PC-3 (cell line): Measurements from ENCODE around the gene RASA2. TPM values are rescaled to one million over a fixed set of nuclear protein-coding genes. Genes with fewer than 3 reads are reported as not detected.

ENCODE experiments used
- ATAC-seq: fragments of 200-7000 bp; cut with Tn5 transposase; 2 replicates; pipeline ENCODE4 v1.9.1; 2020; ENCODE audit warnings: mild to moderate bottlenecking, moderate library complexity
- BruUV-seq: library from RNA; stranded (reverse); fragments of 400-500 nt; replicated peaks from 2 replicates; lab custom pipeline; 2021; lab: Mats Ljungman, UMichigan
- CTCF ChIA-PET: fragments of 300-600 bp; sonication (Branson Sonifier 250); formaldehyde crosslinking; loops from one replicate; lab custom pipeline; 2022; ENCODE audit warnings: antibody characterized with exemption; lab: Charles Lee
- POLR2A ChIA-PET: fragments of 300-600 bp; sonication (Branson Sonifier 250); formaldehyde crosslinking; loops from one replicate; lab custom pipeline; 2022; ENCODE audit warnings: antibody characterized with exemption; ENCODE audit not compliant: unreplicated experiment; lab: Charles Lee
- DNase-seq: peaks from one replicate; pipeline ENCODE4 v3.0.0-alpha.2; 2015
- H2AFZ ChIP-seq: fragments of 300-600 bp; sonication (generic); 2 replicates; pipeline ENCODE4 v1.6.0; 2016; ENCODE audit warnings: antibody characterized with exemption, low read length
- H3F3A ChIP-seq: fragments of 300-600 bp; sonication (generic); one replicate; pipeline ENCODE4 v1.6.0; 2017; ENCODE audit warnings: antibody characterized with exemption, low read length, control low read depth, mild to moderate bottlenecking; ENCODE audit not compliant: unreplicated experiment
- H3K27ac ChIP-seq: fragments of 300-600 bp; sonication (generic); 2 replicates; pipeline ENCODE4 v1.5.1; 2016; ENCODE audit warnings: mild to moderate bottlenecking, low read length
- H3K27me3 ChIP-seq: fragments of 300-600 bp; sonication (generic); 2 replicates; pipeline ENCODE4 v1.6.1; 2016; ENCODE audit warnings: low read length, mixed read lengths
- H3K36me3 ChIP-seq: fragments of 300-600 bp; sonication (generic); 2 replicates; pipeline ENCODE4 v1.6.1; 2016; ENCODE audit warnings: low read depth, mixed run types, low read length, mixed read lengths
- H3K4me1 ChIP-seq: fragments of 300-600 bp; sonication (generic); 2 replicates; pipeline ENCODE4 v1.5.1; 2016; ENCODE audit warnings: low read length; ENCODE audit not compliant: insufficient read depth
- H3K4me2 ChIP-seq: fragments of 300-600 bp; sonication (generic); 2 replicates; pipeline ENCODE4 v1.6.0; 2016; ENCODE audit warnings: low read length
- H3K4me3 ChIP-seq: fragments of 300-600 bp; sonication (generic); 2 replicates; pipeline ENCODE4 v1.5.1; 2016; ENCODE audit warnings: mild to moderate bottlenecking, low read length, mixed read lengths
- H3K79me2 ChIP-seq: fragments of 300-600 bp; sonication (generic); 2 replicates; pipeline ENCODE4 v1.6.1; 2017; ENCODE audit warnings: low read length, mixed read lengths
- H3K9ac ChIP-seq: fragments of 300-600 bp; sonication (generic); 2 replicates; pipeline ENCODE4 v1.6.0; 2016; ENCODE audit warnings: mild to moderate bottlenecking, low read length
- H3K9me2 ChIP-seq: fragments of 300-600 bp; sonication (generic); replicated peaks from 2 replicates; pipeline ENCODE4 v1.6.1; 2016; ENCODE audit warnings: mixed run types, low read length, mixed read lengths
- H3K9me3 ChIP-seq: fragments of 300-600 bp; sonication (generic); 2 replicates; pipeline ENCODE4 v1.6.1; 2016; ENCODE audit warnings: low read length, mixed read lengths
- H4K20me1 ChIP-seq: fragments of 300-600 bp; sonication (generic); 2 replicates; pipeline ENCODE4 v1.6.1; 2016; ENCODE audit warnings: low read length, mixed read lengths
- CTCF ChIP-seq: fragments of 300-600 bp; sonication (generic); conservative IDR thresholded peaks from 2 replicates; pipeline ENCODE4 v1.5.1; 2017; ENCODE audit warnings: antibody characterized with exemption, low read depth, mild to moderate bottlenecking, low read length
- EZH2 ChIP-seq: fragments of 300-600 bp; sonication (generic); IDR thresholded peaks from one replicate; pipeline ENCODE4 v1.6.1; 2017; ENCODE audit warnings: antibody characterized with exemption, mild to moderate bottlenecking, low read length; ENCODE audit not compliant: unreplicated experiment
- EZH2phosphoT487 ChIP-seq: fragments of 300-600 bp; sonication (generic); IDR thresholded peaks from 2 replicates; pipeline ENCODE4 v1.6.1; 2018; ENCODE audit warnings: mild to moderate bottlenecking, antibody characterized with exemption, low read length, borderline replicate concordance
- intact Hi-C: fragments of 100-400 bp; cut with micrococcal nuclease; formaldehyde crosslinking; loops from 2 replicates; pipeline ENCODE4 v1.9.0; 2023
- total RNA-seq: library from RNA; depleted of rRNA; stranded (reverse); fragments of >200 nt; gene quantifications from 2 replicates; pipeline ENCODE4 v1.2.3, GENCODE V29; 2014

Gene RASA2
- total RNA-seq, 1 experiment from 2014 or later, result 3.7 TPM

DNA sequence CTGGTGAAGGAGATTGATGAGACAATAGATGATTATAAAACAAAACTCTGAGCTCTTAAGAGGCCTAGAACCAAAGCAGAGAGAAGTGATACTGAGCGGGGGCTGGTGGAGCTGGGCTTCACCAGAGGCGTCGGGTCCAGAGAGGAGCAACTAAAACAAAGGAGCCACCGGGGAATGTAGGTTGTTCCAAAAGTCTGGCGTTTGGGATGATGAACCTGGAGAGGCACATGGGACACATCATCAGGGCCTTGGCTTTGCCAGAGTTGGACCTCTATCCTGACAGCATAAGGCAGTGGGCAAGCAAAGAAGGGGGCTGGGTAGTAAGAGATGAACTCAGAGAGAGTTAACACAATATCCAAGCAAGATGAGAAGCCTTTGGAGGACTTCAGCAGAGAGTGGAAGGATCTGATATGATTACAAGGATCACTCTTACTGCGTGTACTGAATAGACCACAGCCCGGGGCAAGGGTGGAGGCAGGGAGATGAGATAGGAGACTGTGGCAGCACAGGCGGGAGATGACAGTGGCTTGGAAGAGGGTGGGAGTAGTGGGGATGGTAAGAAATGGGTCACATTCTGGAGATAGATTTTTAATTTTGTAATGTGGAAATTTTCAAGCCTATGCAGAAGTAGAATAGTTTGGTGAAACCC lies 36.0 kb upstream of the RASA2 start:
- H3K4me1 ChIP-seq, result peaks cover 14% of the 10 kb centered on the region
- H3K27me3 ChIP-seq, result no peaks in the 10 kb centered on the region
- H3K4me2 ChIP-seq, result no peak overlapping the region
- H3K9me2 ChIP-seq, result no peaks in the 10 kb centered on the region
- H2AFZ ChIP-seq, result no peak overlapping the region
- no peak for TF ChIP-seq EZH2phosphoT487
- TF ChIP-seq EZH2, result no peak
- TF ChIP-seq CTCF, result no peak
- POLR2A ChIA-PET, result interaction anchor here (0.7 kb wide), 1 partner anchor 119 kb away, joined by 3 read pairs; no protein-coding TSS in a partner anchor
- no peak overlapping the region for H3K9ac ChIP-seq
- no peaks in the 10 kb centered on the region for H3K36me3 ChIP-seq
- H3K4me3 ChIP-seq, result no peak overlapping the region
- no peak for DNase-seq
- no TSS peak for BruUV-seq
- ATAC-seq, result no peak
- CTCF ChIA-PET, result no interaction called here
- H3K79me2 ChIP-seq, result no peaks in the 10 kb centered on the region
- H3K9me3 ChIP-seq, result no peaks in the 10 kb centered on the region
- no peaks in the 10 kb centered on the region for H4K20me1 ChIP-seq
- no peak overlapping the region for H3K27ac ChIP-seq
- H3F3A ChIP-seq, result no peaks in the 10 kb centered on the region
- intact Hi-C loops, result no loop called here

GRCh38 chr3:141452045-141452444 lies 34.8 kb upstream of the RASA2 start:
- BruUV-seq, result no TSS peak
- Histone ChIP-seq H3K36me3 (no peaks in the 10 kb centered on the region), H2AFZ (no peak overlapping the region), H3K9ac (no peak overlapping the region), H3K9me3 (no peaks in the 10 kb centered on the region), H3K27me3 (no peaks in the 10 kb centered on the region), H3K4me3 (no peak overlapping the region), H4K20me1 (no peaks in the 10 kb centered on the region), H3F3A (no peaks in the 10 kb centered on the region), H3K9me2 (no peaks in the 10 kb centered on the region), H3K27ac (no peak overlapping the region), H3K79me2 (no peaks in the 10 kb centered on the region), H3K4me1 (peaks cover 20% of the 10 kb centered on the region), H3K4me2 (no peak overlapping the region)
- intact Hi-C loops, result loop anchor here (1.0 kb wide), 2 partner anchors 91 to 141 kb away; no protein-coding TSS in a partner anchor
- ChIA-PET CTCF (interaction anchor here (1.2 to 1.7 kb wide), 3 partner anchors 86 to 147 kb away, joined by 5 to 8 read pairs (median 7); no protein-coding TSS in a partner anchor), POLR2A (no interaction called here)
- DNase-seq, result peak; percentile 52
- peak; percentile 56 for ATAC-seq
- peak; percentile 68 for TF ChIP-seq CTCF
- no peak for TF ChIP-seq EZH2phosphoT487
- TF ChIP-seq EZH2, result no peak

DNA sequence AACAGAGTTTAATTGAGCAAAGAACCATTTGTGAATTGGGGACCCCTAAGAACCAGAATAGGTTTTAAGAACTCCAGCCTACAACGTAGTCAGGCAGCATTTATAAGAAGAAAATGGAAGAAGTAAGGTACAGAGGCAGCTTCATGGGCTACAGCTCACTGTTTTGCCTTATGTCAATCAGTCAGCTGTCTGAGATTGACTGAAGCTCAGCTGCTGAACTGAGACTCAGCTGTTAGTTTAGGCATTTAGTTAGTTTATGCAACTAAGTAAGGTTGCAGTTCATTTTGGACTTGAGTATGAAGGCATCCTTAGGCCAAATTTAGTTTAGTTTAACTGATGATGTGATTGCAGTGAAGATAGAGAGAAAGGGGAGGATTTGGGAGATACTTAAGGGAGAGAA lies 34.1 kb upstream of the RASA2 start:
- Histone ChIP-seq H3K4me2 (no peak overlapping the region), H3F3A (no peaks in the 10 kb centered on the region), H3K4me1 (peaks cover 20% of the 10 kb centered on the region), H3K9me2 (no peaks in the 10 kb centered on the region), H3K79me2 (no peaks in the 10 kb centered on the region), H4K20me1 (no peaks in the 10 kb centered on the region), H3K9ac (no peak overlapping the region), H3K9me3 (no peaks in the 10 kb centered on the region), H3K27me3 (no peaks in the 10 kb centered on the region), H3K27ac (no peak overlapping the region), H2AFZ (no peak overlapping the region), H3K36me3 (no peaks in the 10 kb centered on the region), H3K4me3 (no peak overlapping the region)
- no peak for TF ChIP-seq EZH2
- no peak for TF ChIP-seq EZH2phosphoT487
- TF ChIP-seq CTCF, result no peak
- BruUV-seq, result no TSS peak
- no peak for ATAC-seq
- intact Hi-C loops, result loop anchor here (1.0 kb wide), 2 partner anchors 91 to 141 kb away; no protein-coding TSS in a partner anchor
- DNase-seq, result no peak
- ChIA-PET POLR2A (interaction anchor here (0.5 kb wide), 1 partner anchor 292 kb away, joined by 4 read pairs; no protein-coding TSS in a partner anchor), CTCF (interaction anchor here (1.2 to 1.7 kb wide), 3 partner anchors 87 to 148 kb away, joined by 5 to 8 read pairs (median 7); no protein-coding TSS in a partner anchor)
